T follicular helper cell (primary cell): ENCODE measurements around the gene MICALL2.

Experiments
- DNase-seq: peaks from one replicate; pipeline ENCODE4 v3.0.0-alpha.2; 2020; ENCODE audit warnings: low read depth

MICALL2 gene

GRCh38 chr7:1468203-1468602 lies 8.9 kb upstream of the MICALL2 start:
- no peak for DNase-seq

- DNase-seq, result no peak
Observed at GRCh38 chr7:1466524-1467271, 7.4 kb upstream of the MICALL2 start.

- no peak for DNase-seq
Observed at GRCh38 chr7:1464694-1465093, 5.4 kb upstream of the MICALL2 start.

GRCh38 chr7:1463676-1464223 lies 4.5 kb upstream of the MICALL2 start:
- no peak for DNase-seq

- no peak for DNase-seq
Observed at GRCh38 chr7:1461646-1462375, 2.5 kb upstream of the MICALL2 start.

- DNase-seq, result no peak
Observed at GRCh38 chr7:1460821-1461645, 1.8 kb upstream of the MICALL2 start.

- no peak for DNase-seq
Observed at GRCh38 chr7:1459920-1460820, 900 bp upstream of the MICALL2 start.

- peak; percentile 98 for DNase-seq
Observed at GRCh38 chr7:1459512-1459892, 232 bp upstream of the MICALL2 start.

GRCh38 chr7:1457949-1458682 lies 1.2 kb downstream of the MICALL2 start:
- DNase-seq, result no peak

GRCh38 chr7:1457059-1457948 lies 2.0 kb downstream of the MICALL2 start:
- DNase-seq, result no peak

- no peak for DNase-seq
Observed at GRCh38 chr7:1455955-1456354, 3.3 kb downstream of the MICALL2 start.

- no peak for DNase-seq
Observed at GRCh38 chr7:1455241-1455939, 3.9 kb downstream of the MICALL2 start.

- DNase-seq, result no peak
Observed at GRCh38 chr7:1454542-1454941, 4.7 kb downstream of the MICALL2 start.

GRCh38 chr7:1452205-1452604 lies 7.1 kb downstream of the MICALL2 start:
- DNase-seq, result no peak

GRCh38 chr7:1450987-1451386 lies 8.3 kb downstream of the MICALL2 start:
- DNase-seq, result no peak

- DNase-seq, result no peak
Observed at GRCh38 chr7:1450431-1450830, 8.8 kb downstream of the MICALL2 start.

- no peak for DNase-seq
Observed at GRCh38 chr7:1449951-1450350, 9.3 kb downstream of the MICALL2 start.

- no peak for DNase-seq
Observed at GRCh38 chr7:1449501-1449900, 9.8 kb downstream of the MICALL2 start.

GRCh38 chr7:1448958-1449357 lies 10.3 kb downstream of the MICALL2 start:
- no peak for DNase-seq
